CD14-positive monocyte (primary cell): ENCODE data around the gene TFPI. TPM values are rescaled to one million over a fixed set of nuclear protein-coding genes. Genes with fewer than 3 reads are reported as not detected.
"Not testable (repeated sequence)": the region's sequence is repeated elsewhere in the genome, so short reads cannot be mapped to it uniquely, and the experiment has no call there.

Experiments used
- DNase-seq, 3 donors: peaks; one replicate each; pipeline ENCODE4 v3.0.0-alpha.2; 2011 to 2022
- H2AFZ ChIP-seq: 2 replicates; pipeline ENCODE4 v1.6.0; 2012; ENCODE audit warnings: mild to moderate bottlenecking, low read depth, low read length, inconsistent platforms; ENCODE audit not compliant: insufficient read depth, poor library complexity, severe bottlenecking
- H3K27ac ChIP-seq, 2 donors: 1 replicate in 1 of 2; 2 replicates in 1 of 2; pipeline ENCODE4 v1.5.1; 2012 to 2013; ENCODE audit warnings: low read length in 2 of 2, control low read depth in 1 of 2, inconsistent platforms in 1 of 2, low read depth in 1 of 2, mild to moderate bottlenecking in 1 of 2
- H3K27me3 ChIP-seq, 2 donors: one replicate each; pipeline versions ENCODE4 v1.6.0 to v1.6.1; 2011 to 2013; ENCODE audit warnings: low read length in 2 of 2; ENCODE audit not compliant: control insufficient read depth in 2 of 2, insufficient read depth in 2 of 2
- H3K36me3 ChIP-seq, 2 donors: replicated peaks in 1 of 2; 1 replicate in 1 of 2; 2 replicates in 1 of 2; pipeline versions ENCODE4 v1.5.1 to v1.6.1; 2012 to 2013; ENCODE audit warnings: low read length in 2 of 2, control low read depth in 1 of 2, inconsistent platforms in 1 of 2, mild to moderate bottlenecking in 1 of 2; ENCODE audit not compliant: insufficient read depth in 2 of 2, control insufficient read depth in 1 of 2
- H3K4me1 ChIP-seq, 2 donors: 1 replicate in 1 of 2; 2 replicates in 1 of 2; pipeline versions ENCODE4 v1.5.1 to v1.6.1; 2012 to 2013; ENCODE audit warnings: low read length in 2 of 2, control low read depth in 1 of 2, inconsistent platforms in 1 of 2, mild to moderate bottlenecking in 1 of 2, moderate library complexity in 1 of 2; ENCODE audit not compliant: insufficient read depth in 2 of 2, control insufficient read depth in 1 of 2
- H3K4me2 ChIP-seq: replicated peaks from 2 replicates; pipeline ENCODE3; 2012; ENCODE audit warnings: low read length, moderate library complexity, mild to moderate bottlenecking; ENCODE audit not compliant: poor library complexity, severe bottlenecking; ENCODE audit errors: extremely low read depth
- H3K4me3 ChIP-seq, 3 experiments: fragments of 200-600 bp in 1 of 3; sonication (generic) in 1 of 3; replicated peaks in 1 of 3; 1 replicate in 2 of 3; 2 replicates in 1 of 3; pipeline ENCODE4 v1.5.1; 2011 to 2013; ENCODE audit warnings: low read length in 3 of 3, mild to moderate bottlenecking in 3 of 3, control low read depth in 2 of 3, low read depth in 2 of 3, inconsistent platforms in 1 of 3, moderate library complexity in 1 of 3
- H3K79me2 ChIP-seq: 2 replicates; pipeline ENCODE4 v1.6.0; 2012; ENCODE audit warnings: mild to moderate bottlenecking, control low read depth, inconsistent platforms, low read length, moderate library complexity; ENCODE audit not compliant: insufficient read depth
- H3K9ac ChIP-seq: 2 replicates; pipeline ENCODE4 v1.6.0; 2017; ENCODE audit warnings: low read length, mild to moderate bottlenecking; ENCODE audit not compliant: insufficient read depth, poor library complexity, severe bottlenecking
- H3K9me3 ChIP-seq, 2 donors: replicated peaks in 1 of 2; 1 replicate in 1 of 2; 2 replicates in 1 of 2; pipeline versions ENCODE4 v1.5.1 to v1.6.1; 2012 to 2013; ENCODE audit warnings: low read length in 2 of 2, control low read depth in 1 of 2; ENCODE audit not compliant: control insufficient read depth in 1 of 2, insufficient read depth in 1 of 2
- H4K20me1 ChIP-seq: 2 replicates; pipeline ENCODE4 v1.6.0; 2012; ENCODE audit warnings: mild to moderate bottlenecking, low read length, control low read depth, moderate library complexity; ENCODE audit not compliant: insufficient read depth
- H3K27ac Mint-ChIP-seq, 7 donors: one replicate each; pipeline ENCODE4 v1.8.0; 2020; ENCODE audit warnings: mild to moderate bottlenecking in 7 of 7, mixed read lengths in 7 of 7, moderate library complexity in 6 of 7, inconsistent platforms in 2 of 7
- H3K27me3 Mint-ChIP-seq, 3 donors: one replicate each; pipeline ENCODE4 v1.8.0; 2021 to 2022; ENCODE audit warnings: low read depth in 3 of 3, mild to moderate bottlenecking in 3 of 3, mixed read lengths in 3 of 3, moderate library complexity in 3 of 3, inconsistent platforms in 1 of 3
- H3K36me3 Mint-ChIP-seq, 2 donors: one replicate each; pipeline ENCODE4 v1.8.0; 2020; ENCODE audit warnings: mixed read lengths in 2 of 2, inconsistent platforms in 1 of 2, mild to moderate bottlenecking in 1 of 2
- H3K4me1 Mint-ChIP-seq: one replicate; pipeline ENCODE4 v1.8.0; 2020; ENCODE audit warnings: mild to moderate bottlenecking, mixed read lengths
- H3K4me3 Mint-ChIP-seq, 2 donors: one replicate each; pipeline ENCODE4 v1.8.0; 2020; ENCODE audit warnings: mild to moderate bottlenecking in 2 of 2, mixed read lengths in 2 of 2, moderate library complexity in 1 of 2
- H3K9me3 Mint-ChIP-seq, 7 donors: one replicate each; pipeline ENCODE4 v1.8.0; 2020 to 2022; ENCODE audit warnings: mixed read lengths in 7 of 7, mild to moderate bottlenecking in 6 of 7, moderate library complexity in 6 of 7, inconsistent platforms in 2 of 7
- CTCF ChIP-seq: fragments of 200-600 bp; IDR thresholded peaks from one replicate; pipeline ENCODE4 v1.8.0; 2022; ENCODE audit warnings: antibody characterized with exemption, mild to moderate bottlenecking
- WGBS: methylation state at CpG from one replicate; pipeline ENCODE4 v1.1.5; 2013; ENCODE audit warnings: missing lambda C conversion rate; ENCODE audit not compliant: insufficient coverage; 5-methylcytosine and 5-hydroxymethylcytosine counted together
- intact Hi-C, 2 donors: fragments of 100-400 bp; cut with micrococcal nuclease; formaldehyde crosslinking; loops; one replicate each; pipeline versions ENCODE4 v1.15.0 to v1.15.1; 2023
- polyA plus RNA-seq, 3 donors: library from polyadenylated mRNA; depleted of rRNA in 1 of 3; unstranded in 2 of 3; stranded (reverse) in 1 of 3; fragments of 300-500 nt in 2 of 3; fragments of >200 nt in 1 of 3; fragmentation: Illumina TruSeq in 2 of 3; gene quantifications; 1 replicate in 2 of 3; 2 replicates in 1 of 3; pipeline ENCODE4 v1.2.3, GENCODE V29; 2012 to 2021

The TFPI gene
- polyA plus RNA-seq, 3 donors, result 0.46 TPM; not detected in 2

GRCh38 chr2:187519419-187520120 is 34.7 kb downstream of the TFPI start:
- Mint-ChIP-seq H3K4me3 (no peak overlapping the region), H3K9me3 (peaks cover 9 to 25% (median 21%) of the 10 kb centered on the region in 7 donors), H3K27me3 (no peaks in the 10 kb centered on the region), H3K36me3 (no peaks in the 10 kb centered on the region), H3K4me1 (no peaks in the 10 kb centered on the region), H3K27ac (no peak overlapping the region)
- Histone ChIP-seq H2AFZ (no peak overlapping the region), H3K27ac (no peak overlapping the region), H3K9me3 (peaks cover 0 to 21% of the 10 kb centered on the region in 2 donors), H3K36me3 (no peaks in the 10 kb centered on the region), H3K27me3 (no peaks in the 10 kb centered on the region), H3K79me2 (no peaks in the 10 kb centered on the region), H3K4me3 (no peak overlapping the region), H3K4me1 (no peaks in the 10 kb centered on the region), H3K4me2 (no peak overlapping the region), H4K20me1 (no peaks in the 10 kb centered on the region), H3K9ac (no peak overlapping the region)
- no peak for DNase-seq
- intact Hi-C loops, result no loop called here
- no peak for TF ChIP-seq CTCF
- 93% methylated on average over 3 of the region's 7 CpGs for WGBS

GRCh38 chr2:187517750-187518361 is 36.4 kb downstream of the TFPI start:
- intact Hi-C loops, H3K36me3 Mint-ChIP-seq, H2AFZ ChIP-seq: not testable (repeated sequence)

GRCh38 chr2:187516630-187517510 is 37.4 kb downstream of the TFPI start:
- peaks cover 9 to 27% (median 19%) of the 10 kb centered on the region in 7 donors for H3K9me3 Mint-ChIP-seq
- H2AFZ ChIP-seq, H3K79me2 ChIP-seq, H4K20me1 ChIP-seq, H3K36me3 ChIP-seq, H3K27ac Mint-ChIP-seq, H3K27me3 Mint-ChIP-seq, DNase-seq, H3K4me1 Mint-ChIP-seq, H3K4me3 ChIP-seq, H3K36me3 Mint-ChIP-seq, H3K4me1 ChIP-seq, H3K27me3 ChIP-seq, H3K27ac ChIP-seq, H3K9ac ChIP-seq, H3K4me2 ChIP-seq, intact Hi-C loops, H3K4me3 Mint-ChIP-seq: not testable (repeated sequence)
- 88% methylated on average over 8 of the region's 15 CpGs for WGBS
- H3K9me3 ChIP-seq, result peaks cover 0 to 21% of the 10 kb centered on the region in 2 donors

More at GRCh38 chr2:187517750-187518361, 36.4 kb downstream of the TFPI start:
- not testable (repeated sequence) for H3K79me2 ChIP-seq, H3K9ac ChIP-seq, H3K36me3 ChIP-seq, DNase-seq, H3K4me3 ChIP-seq, H3K4me2 ChIP-seq, H3K27ac ChIP-seq, H3K27ac Mint-ChIP-seq, H3K4me1 ChIP-seq, H3K27me3 ChIP-seq, H3K4me3 Mint-ChIP-seq, H3K27me3 Mint-ChIP-seq, H4K20me1 ChIP-seq, H3K4me1 Mint-ChIP-seq
- H3K9me3 Mint-ChIP-seq, result peaks cover 9 to 27% (median 21%) of the 10 kb centered on the region in 7 donors
- H3K9me3 ChIP-seq, result peaks cover 0 to 21% of the 10 kb centered on the region in 2 donors
- no CpG with 5 or more reads among the region's 1 CpG for WGBS
